H1 (cell line): ENCODE measurements around the gene CCDC92B.

Experiments used
- CREB1 ChIP-seq: IDR thresholded peaks from 2 replicates; pipeline ENCODE4 v1.6.1; 2012; ENCODE audit warnings: inconsistent platforms
- CTCF ChIP-seq, 3 experiments: IDR thresholded peaks; 1 replicate in 2 of 3; 2 replicates in 1 of 3; pipeline versions ENCODE4 v1.5.1 to v1.6.1; 2011; ENCODE audit warnings: low read length in 3 of 3, mild to moderate bottlenecking in 3 of 3, inconsistent platforms in 2 of 3, low read depth in 1 of 3, moderate library complexity in 1 of 3; ENCODE audit not compliant: insufficient read depth in 1 of 3; ENCODE audit errors: control extremely low read depth in 1 of 3
- NRF1 ChIP-seq: IDR thresholded peaks from 2 replicates; pipeline ENCODE4 v1.6.1; 2011; ENCODE audit warnings: mild to moderate bottlenecking, low read depth, low read length, improper control_type of control experiment
- POLR2A ChIP-seq, 2 experiments: IDR thresholded peaks; 1 replicate in 1 of 2; 2 replicates in 1 of 2; pipeline ENCODE4 v1.6.1; 2011; ENCODE audit warnings: low read depth in 2 of 2, low read length in 2 of 2, mild to moderate bottlenecking in 2 of 2; ENCODE audit errors: control extremely low read depth in 1 of 2
- SIX5 ChIP-seq: IDR thresholded peaks from 2 replicates; pipeline ENCODE4 v1.6.1; 2011; ENCODE audit warnings: mild to moderate bottlenecking, low read depth, low read length

- peak; percentile 38; the same call in 1 of the 2 replicates for TF ChIP-seq SIX5
- peak in 1 of 3 experiments; percentile 8; a peak in 1 of 4 replicates for TF ChIP-seq CTCF (IDR thresholded peaks at IDR 0.05; ENCODE audit: control extremely low read depth in 1 of 3, insufficient read depth in 1 of 3, low read depth in 1 of 3, low read length in 3 of 3)
- TF ChIP-seq CREB1, result no peak
- TF ChIP-seq POLR2A (IDR thresholded peaks at IDR 0.05; ENCODE audit: control extremely low read depth in 1 of 2, low read depth in 2 of 2, low read length in 2 of 2), result no peak
- no peak for TF ChIP-seq NRF1
These were observed 6.7 kb upstream of the CCDC92B start for GRCh38 chr17:2755891-2756724.
